ENCODE results near the gene KIF20A.
A peak's percentile ranks its signal among the peaks of the same experiment; 100 is the strongest.
"Not testable (repeated sequence)": the region's sequence is repeated elsewhere in the genome, so short reads cannot be mapped to it uniquely, and the experiment has no call there.

The KIF20A gene

GRCh38 chr5:138186002-138186447 lies 7.1 kb downstream of the KIF20A start:
- DNase-seq (ENCODE audit: low read depth in 2 of 2) = no peak

- no peak for DNase-seq (ENCODE audit: low read depth in 2 of 2)
Observed at GRCh38 chr5:138188626-138189025, 9.7 kb downstream of the KIF20A start.

GRCh38 chr5:138192826-138193225 lies 13.9 kb downstream of the KIF20A start:
- DNase-seq (ENCODE audit: low read depth in 2 of 2) = no peak

GRCh38 chr5:138193859-138194258 lies 14.9 kb downstream of the KIF20A start:
- DNase-seq (ENCODE audit: low read depth in 2 of 2) = not testable (repeated sequence)

- no peak for DNase-seq (ENCODE audit: low read depth in 2 of 2)
Observed at GRCh38 chr5:138210985-138211384, 32.1 kb downstream of the KIF20A start.

GRCh38 chr5:138212828-138213160 lies 33.9 kb downstream of the KIF20A start:
- DNase-seq (ENCODE audit: low read depth in 2 of 2) = no peak

- peak; percentile 65 to 78 for DNase-seq (ENCODE audit: low read depth in 2 of 2)
Observed at GRCh38 chr5:138213161-138214029, 34.5 kb downstream of the KIF20A start, which contains the start of gene CDC23. CDC23 (minus strand) TSS chr5:138213323; CDS start chr5:138213312, 11 bp downstream.

- no peak for DNase-seq (ENCODE audit: low read depth in 2 of 2)
Observed at GRCh38 chr5:138216799-138217198, 37.9 kb downstream of the KIF20A start.

- no peak for DNase-seq (ENCODE audit: low read depth in 2 of 2)
Observed at GRCh38 chr5:138223532-138223931, 44.6 kb downstream of the KIF20A start.

GRCh38 chr5:138224712-138225111 lies 45.8 kb downstream of the KIF20A start:
- DNase-seq (ENCODE audit: low read depth in 2 of 2) = no peak

GRCh38 chr5:138226910-138227309 lies 48.0 kb downstream of the KIF20A start:
- DNase-seq (ENCODE audit: low read depth in 2 of 2) = no peak

GRCh38 chr5:138229387-138229786 lies 50.5 kb downstream of the KIF20A start:
- DNase-seq (ENCODE audit: low read depth in 2 of 2) = no peak

GRCh38 chr5:138230261-138230660 lies 51.3 kb downstream of the KIF20A start:
- no peak for DNase-seq (ENCODE audit: low read depth in 2 of 2)

- no peak for DNase-seq (ENCODE audit: low read depth in 2 of 2)
Observed at GRCh38 chr5:138230981-138231589, 52.2 kb downstream of the KIF20A start.

GRCh38 chr5:138233280-138233679 lies 54.4 kb downstream of the KIF20A start:
- DNase-seq (ENCODE audit: low read depth in 2 of 2) = no peak

GRCh38 chr5:138234651-138235050 lies 55.7 kb downstream of the KIF20A start:
- no peak for DNase-seq (ENCODE audit: low read depth in 2 of 2)
